Choroid plexus epithelial cell (primary cell): Measurements from ENCODE around the gene IFT122.

Experiments used
- DNase-seq: peaks from one replicate; pipeline ENCODE4 v3.0.0-alpha.2; 2010; ENCODE audit warnings: low read depth
- H3K4me3 ChIP-seq: 2 replicates; pipeline ENCODE4 v1.5.1; 2011; ENCODE audit warnings: low read depth, mild to moderate bottlenecking, control low read depth, low read length, moderate library complexity
- TF ChIP-seq, protein P1 (sequence below): conservative IDR thresholded peaks from 2 replicates; pipeline ENCODE4 v1.5.1; 2011; ENCODE audit warnings: low read depth, mild to moderate bottlenecking, control low read depth, inconsistent platforms, low read length, moderate library complexity

IFT122 gene

DNA sequence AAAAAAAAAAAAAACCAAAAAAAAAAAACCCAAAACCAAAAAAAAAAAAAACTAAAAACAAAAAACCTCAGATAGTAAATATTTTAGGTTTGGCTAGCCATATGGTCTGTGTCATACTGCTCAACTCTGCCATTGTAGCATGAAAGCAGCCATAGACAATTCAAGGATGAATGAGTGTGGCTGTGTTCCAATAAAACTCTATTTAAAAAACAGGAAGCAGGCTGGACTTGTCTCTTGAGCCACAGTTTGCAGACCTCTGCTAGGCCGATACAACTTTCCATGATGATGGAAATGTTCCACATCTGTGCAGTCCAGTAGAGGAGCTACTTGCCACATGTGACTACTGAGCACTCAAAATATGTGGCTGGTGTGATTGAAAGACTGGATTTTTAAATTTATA lies 22.7 kb upstream of the IFT122 start:
- DNase-seq = peak; percentile 71
- TF ChIP-seq, protein P1, sequence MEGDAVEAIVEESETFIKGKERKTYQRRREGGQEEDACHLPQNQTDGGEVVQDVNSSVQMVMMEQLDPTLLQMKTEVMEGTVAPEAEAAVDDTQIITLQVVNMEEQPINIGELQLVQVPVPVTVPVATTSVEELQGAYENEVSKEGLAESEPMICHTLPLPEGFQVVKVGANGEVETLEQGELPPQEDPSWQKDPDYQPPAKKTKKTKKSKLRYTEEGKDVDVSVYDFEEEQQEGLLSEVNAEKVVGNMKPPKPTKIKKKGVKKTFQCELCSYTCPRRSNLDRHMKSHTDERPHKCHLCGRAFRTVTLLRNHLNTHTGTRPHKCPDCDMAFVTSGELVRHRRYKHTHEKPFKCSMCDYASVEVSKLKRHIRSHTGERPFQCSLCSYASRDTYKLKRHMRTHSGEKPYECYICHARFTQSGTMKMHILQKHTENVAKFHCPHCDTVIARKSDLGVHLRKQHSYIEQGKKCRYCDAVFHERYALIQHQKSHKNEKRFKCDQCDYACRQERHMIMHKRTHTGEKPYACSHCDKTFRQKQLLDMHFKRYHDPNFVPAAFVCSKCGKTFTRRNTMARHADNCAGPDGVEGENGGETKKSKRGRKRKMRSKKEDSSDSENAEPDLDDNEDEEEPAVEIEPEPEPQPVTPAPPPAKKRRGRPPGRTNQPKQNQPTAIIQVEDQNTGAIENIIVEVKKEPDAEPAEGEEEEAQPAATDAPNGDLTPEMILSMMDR = no peak
- no peak overlapping the region for H3K4me3 ChIP-seq

DNA sequence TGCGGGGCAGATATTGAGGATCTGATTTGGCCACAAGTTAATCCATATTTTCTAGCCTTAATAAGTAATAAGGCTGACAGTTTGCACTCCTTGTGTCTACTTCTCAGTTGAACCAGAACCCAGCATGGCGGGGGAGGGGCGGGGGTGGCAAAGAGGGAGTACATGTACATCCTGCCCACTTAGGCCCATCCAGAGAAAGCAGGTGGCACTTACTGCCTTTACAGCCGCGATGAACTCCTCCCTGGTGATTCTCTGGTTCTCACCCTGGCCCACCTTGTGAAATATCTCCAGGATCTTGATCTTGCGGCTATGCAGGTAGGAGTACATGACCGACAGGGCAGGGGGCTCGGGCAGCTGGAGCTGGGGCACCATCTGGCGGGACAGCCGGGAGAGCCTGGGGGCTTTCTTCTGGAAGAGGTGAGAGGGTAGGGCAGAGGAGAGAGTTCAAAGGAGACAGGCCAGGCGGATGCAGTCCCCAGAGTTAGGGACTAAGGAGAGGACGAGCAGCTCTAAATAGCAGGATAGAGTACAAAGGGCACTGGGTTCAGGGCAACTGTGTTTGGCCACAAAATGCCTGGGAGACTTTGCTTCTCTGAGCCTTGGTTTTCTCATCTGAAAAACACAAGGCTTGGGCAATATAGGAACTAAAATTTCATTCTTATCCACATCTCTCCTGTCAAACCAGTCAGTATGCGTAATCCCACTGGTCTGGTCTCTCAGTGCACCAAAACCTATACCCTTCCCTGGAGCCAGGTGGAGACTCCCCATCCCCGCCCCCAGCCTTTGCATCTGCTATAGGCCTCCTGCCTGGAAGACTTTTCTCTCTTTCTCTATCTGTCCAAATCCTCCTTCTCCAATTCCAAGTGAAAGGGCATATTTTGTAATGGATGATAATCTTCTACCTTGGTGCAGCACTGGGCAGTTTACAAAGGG lies 21.7 kb upstream of the IFT122 start:
- TF ChIP-seq, protein P1 = no peak
- no peak for DNase-seq
- no peak overlapping the region for H3K4me3 ChIP-seq

DNA sequence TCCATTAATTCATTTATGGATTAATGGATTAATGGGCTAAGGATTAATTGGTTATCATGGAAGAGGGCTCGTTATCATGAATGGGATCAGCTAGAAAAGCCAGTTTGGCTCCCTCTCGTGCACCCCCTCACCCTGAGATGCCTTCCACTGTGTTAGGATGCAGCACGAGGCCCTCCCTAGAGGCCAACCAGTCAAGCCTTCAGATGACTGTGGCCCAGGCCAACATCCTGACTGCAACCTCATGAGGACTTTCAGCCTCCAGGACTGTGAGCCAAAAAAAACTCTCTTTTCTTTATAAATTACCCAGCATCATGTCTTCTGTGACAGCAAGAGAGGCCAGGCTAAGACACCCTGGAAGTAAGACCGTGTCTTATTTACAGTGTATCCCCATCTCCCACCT lies 20.5 kb upstream of the IFT122 start:
- H3K4me3 ChIP-seq = no peak overlapping the region
- TF ChIP-seq, protein P1 = no peak
- DNase-seq = no peak

DNA sequence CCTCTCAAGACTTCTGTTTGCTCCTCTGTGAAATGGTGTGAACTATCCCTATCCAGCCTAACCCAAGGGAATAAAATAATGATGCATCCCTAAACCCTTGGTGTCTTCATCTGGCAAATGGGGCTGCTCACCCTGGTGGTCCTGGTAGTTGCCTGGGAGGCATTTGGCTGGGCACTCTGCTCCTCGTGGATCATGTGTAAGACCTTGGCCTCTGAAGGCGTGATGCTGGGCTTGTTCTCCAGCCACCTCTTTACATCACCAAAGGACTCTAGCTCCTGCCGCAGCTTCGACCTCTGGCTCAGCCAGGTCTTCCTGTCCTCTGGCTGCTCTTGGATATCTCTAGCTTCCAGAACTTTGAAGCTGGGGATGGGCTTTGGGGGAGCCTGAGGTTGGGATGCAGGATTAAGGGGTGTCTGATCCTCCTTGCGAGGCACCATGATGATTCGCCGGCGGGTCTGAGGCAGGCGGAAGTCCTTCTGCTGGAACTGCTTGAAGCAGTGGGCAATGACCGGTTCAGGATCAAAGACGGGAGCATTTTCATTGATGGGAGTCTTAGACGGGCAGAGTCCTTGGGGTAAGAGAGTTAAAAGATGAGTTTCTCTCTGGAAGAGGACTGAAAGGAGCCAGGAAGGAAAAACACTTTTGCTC lies 18.7 kb upstream of the IFT122 start:
- no peak overlapping the region for H3K4me3 ChIP-seq
- DNase-seq = no peak
- TF ChIP-seq, protein P1 = no peak

DNA sequence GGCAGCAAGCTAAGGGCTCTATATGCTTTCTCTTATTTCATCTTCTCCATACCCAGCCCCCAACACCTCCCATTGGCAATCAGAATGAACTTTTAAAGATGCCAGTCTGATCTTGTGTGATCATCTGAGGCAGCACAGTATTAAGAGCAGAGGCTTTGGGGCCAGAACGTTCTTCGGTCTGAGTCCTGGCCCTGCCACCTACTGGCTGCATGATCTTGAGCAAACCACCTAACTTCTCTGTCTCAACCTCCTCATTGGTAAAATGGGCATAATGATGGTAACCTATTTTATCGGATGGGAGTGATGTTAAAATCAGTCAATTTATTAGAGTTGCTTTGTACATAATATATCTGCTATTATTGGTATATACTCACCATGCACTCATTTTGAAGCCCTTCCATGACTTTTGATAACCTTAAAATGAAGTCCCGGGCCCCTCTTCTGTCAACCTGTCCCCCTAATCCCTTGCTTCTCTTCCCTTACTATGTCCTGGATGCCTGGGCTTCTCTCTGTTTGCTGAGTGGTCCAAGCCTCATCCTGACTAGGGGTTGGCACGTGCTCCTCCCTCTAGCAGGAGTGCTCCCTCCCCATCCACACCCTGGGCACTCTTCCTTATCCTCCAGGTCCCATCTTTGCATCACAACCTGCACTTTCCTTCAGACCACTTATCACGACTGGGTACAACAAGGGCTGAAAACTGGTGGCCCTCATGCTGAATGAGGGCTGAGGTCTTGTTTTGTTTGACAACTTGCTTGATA lies 17.9 kb upstream of the IFT122 start:
- TF ChIP-seq, protein P1 = peak; percentile 58
- no peak overlapping the region for H3K4me3 ChIP-seq
- DNase-seq = peak; percentile 53

DNA sequence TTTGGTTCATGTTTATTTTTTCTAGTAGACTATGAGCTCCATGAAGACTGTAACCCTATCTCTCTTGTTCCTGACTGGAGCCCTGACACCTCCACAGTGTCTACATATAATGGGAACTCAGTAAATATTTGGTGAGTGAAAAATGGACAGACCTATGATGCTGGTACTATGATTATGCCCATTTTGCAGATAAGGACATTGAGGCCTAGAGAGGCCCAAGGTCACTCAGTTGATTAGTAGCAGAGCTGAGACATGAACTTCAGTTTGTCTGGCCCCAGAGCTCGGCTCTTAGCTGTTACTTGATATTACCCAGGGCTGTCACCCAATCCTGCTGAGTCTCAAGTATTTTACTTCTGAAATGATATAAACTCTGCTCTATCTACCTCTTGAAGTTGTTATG lies 17.1 kb upstream of the IFT122 start:
- no peak for DNase-seq
- TF ChIP-seq, protein P1 = no peak
- no peak overlapping the region for H3K4me3 ChIP-seq
